ENCODE results near the gene FSD2. TPM values are rescaled to one million over a fixed set of nuclear protein-coding genes. Genes with fewer than 3 reads are reported as not detected.
"Not testable (repeated sequence)": the region's sequence is repeated elsewhere in the genome, so short reads cannot be mapped to it uniquely, and the experiment has no call there.

The FSD2 gene
- total RNA-seq, 1 donor from 2014 or later = 0.13 TPM

DNA sequence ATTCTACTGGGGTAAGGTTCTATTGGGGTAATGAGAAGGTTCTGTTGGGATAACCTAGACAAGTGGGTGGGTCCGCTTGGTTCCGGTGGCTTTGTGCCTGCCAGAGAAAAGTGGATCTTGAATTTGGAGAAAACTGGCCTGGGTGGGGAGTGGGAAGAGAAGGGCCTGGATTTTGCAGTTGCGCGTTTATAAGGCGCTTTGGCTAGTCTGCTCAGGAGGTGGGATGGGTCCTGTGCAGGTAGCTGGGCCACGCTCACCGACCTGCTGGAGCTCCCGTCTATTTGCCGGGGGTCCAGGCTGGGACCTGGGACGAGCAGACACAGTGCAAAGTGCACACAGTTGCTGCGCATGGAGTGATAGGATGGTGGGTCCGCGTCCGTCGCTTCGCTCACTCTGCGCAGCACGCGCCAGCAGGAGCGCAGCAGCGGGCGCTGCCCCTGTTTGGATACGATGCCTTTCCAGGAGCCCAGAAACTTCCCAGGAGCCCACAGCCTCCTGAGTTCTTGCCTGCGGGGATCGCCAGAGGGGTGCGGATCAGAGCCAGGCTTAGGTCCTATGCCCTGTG lies 94.9 kb downstream of the FSD2 start:
- TF ChIP-seq, protein P1, sequence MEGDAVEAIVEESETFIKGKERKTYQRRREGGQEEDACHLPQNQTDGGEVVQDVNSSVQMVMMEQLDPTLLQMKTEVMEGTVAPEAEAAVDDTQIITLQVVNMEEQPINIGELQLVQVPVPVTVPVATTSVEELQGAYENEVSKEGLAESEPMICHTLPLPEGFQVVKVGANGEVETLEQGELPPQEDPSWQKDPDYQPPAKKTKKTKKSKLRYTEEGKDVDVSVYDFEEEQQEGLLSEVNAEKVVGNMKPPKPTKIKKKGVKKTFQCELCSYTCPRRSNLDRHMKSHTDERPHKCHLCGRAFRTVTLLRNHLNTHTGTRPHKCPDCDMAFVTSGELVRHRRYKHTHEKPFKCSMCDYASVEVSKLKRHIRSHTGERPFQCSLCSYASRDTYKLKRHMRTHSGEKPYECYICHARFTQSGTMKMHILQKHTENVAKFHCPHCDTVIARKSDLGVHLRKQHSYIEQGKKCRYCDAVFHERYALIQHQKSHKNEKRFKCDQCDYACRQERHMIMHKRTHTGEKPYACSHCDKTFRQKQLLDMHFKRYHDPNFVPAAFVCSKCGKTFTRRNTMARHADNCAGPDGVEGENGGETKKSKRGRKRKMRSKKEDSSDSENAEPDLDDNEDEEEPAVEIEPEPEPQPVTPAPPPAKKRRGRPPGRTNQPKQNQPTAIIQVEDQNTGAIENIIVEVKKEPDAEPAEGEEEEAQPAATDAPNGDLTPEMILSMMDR (IDR thresholded peaks at IDR 0.05; ENCODE audit: insufficient read depth, low read length, poor library complexity, severe bottlenecking) = no peak
- H3K4me3 ChIP-seq (ENCODE audit: low read depth, low read length) = no peak overlapping the region
- peaks cover 3% of the 10 kb centered on the region for H3K27me3 ChIP-seq (ENCODE audit: control insufficient read depth, insufficient read depth, low read length)
- H3K36me3 ChIP-seq (ENCODE audit: control insufficient read depth, insufficient read depth, low read length) = no peaks in the 10 kb centered on the region
- no peak for DNase-seq (ENCODE audit: low read depth)

DNA sequence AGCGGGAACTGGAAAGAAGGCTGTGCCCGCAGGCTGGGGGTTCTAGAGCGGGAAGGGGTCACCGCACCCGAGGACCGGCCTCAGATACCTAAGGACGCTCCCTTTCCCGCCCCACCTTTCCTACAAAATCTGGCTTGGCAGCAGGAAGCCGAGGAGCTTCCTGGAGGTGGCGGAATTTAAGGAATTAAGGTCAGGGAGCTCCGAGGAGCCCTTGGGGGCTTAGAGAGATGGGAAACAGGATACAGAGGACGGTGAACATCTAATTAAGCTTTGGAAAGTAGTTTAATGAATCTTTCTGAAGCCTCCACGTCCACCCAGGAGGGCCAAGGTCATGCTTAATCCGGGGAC lies 95.7 kb downstream of the FSD2 start:
- H3K36me3 ChIP-seq (ENCODE audit: control insufficient read depth, insufficient read depth, low read length) = no peaks in the 10 kb centered on the region
- H3K4me3 ChIP-seq (ENCODE audit: low read depth, low read length) = peak overlapping the region; percentile 57
- no peak for DNase-seq (ENCODE audit: low read depth)
- H3K27me3 ChIP-seq (ENCODE audit: control insufficient read depth, insufficient read depth, low read length) = peaks cover 3% of the 10 kb centered on the region
- TF ChIP-seq, protein P1 (IDR thresholded peaks at IDR 0.05; ENCODE audit: insufficient read depth, low read length, poor library complexity, severe bottlenecking) = no peak

DNA sequence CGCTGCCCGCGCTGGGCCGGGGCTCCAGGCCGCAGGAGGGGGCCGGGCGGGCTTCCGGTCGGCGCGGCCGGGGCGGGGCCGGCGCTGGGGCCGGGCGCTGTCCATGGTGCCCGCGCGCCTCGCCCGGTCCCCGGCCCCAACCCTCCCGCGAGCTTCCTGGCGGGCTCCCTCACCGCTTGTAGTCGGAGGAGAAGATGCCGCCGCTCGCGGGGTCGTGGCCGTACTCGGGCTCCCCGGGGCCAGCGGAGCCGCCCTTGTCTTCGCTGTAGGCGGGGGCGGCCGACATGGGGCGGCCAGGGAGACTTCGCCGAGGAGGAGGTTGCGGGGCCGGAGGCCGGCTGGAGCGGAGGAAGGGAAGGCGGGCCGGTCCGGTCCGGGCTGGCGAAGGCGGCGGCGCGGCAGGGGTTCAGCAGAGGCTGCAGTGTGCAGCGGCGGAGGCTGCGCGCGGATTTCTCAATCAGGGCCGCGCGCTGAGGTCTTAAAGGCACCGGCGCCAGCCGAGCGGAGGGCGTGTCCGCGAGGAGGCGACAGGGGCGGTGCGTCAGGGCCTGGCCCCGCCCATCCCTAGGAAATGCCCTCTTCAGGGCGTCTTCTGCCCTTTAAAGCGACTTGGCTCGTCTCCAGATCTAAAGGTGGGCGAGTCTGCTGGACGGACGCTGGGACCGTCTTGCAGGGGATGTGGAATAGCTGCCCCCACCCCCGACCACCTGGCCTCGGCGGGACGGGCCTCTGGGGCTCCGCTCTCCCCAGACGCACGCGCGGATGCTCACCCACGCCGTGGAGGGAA lies 96.3 kb downstream of the FSD2 start, which contains the start of gene AP3B2:
TSS of gene AP3B2 (minus strand) at position 455 of the 787 bp plus-strand sequence. CDS start at position 286, 169 bp downstream.
- H3K4me3 ChIP-seq (ENCODE audit: low read depth, low read length) = peak within 1 kb of the TSS; percentile 57

DNA sequence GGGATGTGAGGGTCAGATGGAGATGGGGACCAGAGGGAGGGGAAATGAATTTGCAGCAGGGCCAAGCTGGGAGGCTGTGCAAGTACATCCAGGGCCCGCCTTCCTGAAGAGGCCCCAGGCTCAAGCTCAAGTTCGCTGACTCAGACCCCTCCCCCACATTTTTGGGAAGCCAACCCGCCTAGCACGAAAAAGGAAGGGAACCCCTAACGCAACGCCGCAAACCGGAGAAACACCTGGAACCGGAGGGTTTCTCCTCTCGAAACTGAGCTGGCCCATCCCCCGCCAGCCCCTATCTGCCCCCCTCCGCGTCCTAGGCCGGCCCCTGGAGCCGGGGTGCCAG lies 96.8 kb downstream of the FSD2 start:
- no peak for DNase-seq (ENCODE audit: low read depth)
- Histone ChIP-seq H3K4me3 (ENCODE audit: low read depth, low read length) (peak overlapping the region; percentile 57), H3K36me3 (ENCODE audit: control insufficient read depth, insufficient read depth, low read length) (no peaks in the 10 kb centered on the region), H3K27me3 (ENCODE audit: control insufficient read depth, insufficient read depth, low read length) (peaks cover 3% of the 10 kb centered on the region)
- TF ChIP-seq, protein P1 (IDR thresholded peaks at IDR 0.05; ENCODE audit: insufficient read depth, low read length, poor library complexity, severe bottlenecking) = no peak

More for the DNA sequence above, 96.3 kb downstream of the FSD2 start, which contains the start of gene AP3B2:
- TF ChIP-seq, protein P1 (IDR thresholded peaks at IDR 0.05; ENCODE audit: insufficient read depth, low read length, poor library complexity, severe bottlenecking) = no peak
- DNase-seq (ENCODE audit: low read depth) = peak; percentile 10
- no peaks in the 10 kb centered on the region for H3K36me3 ChIP-seq (ENCODE audit: control insufficient read depth, insufficient read depth, low read length)
- H3K27me3 ChIP-seq (ENCODE audit: control insufficient read depth, insufficient read depth, low read length) = peaks cover 3% of the 10 kb centered on the region

DNA sequence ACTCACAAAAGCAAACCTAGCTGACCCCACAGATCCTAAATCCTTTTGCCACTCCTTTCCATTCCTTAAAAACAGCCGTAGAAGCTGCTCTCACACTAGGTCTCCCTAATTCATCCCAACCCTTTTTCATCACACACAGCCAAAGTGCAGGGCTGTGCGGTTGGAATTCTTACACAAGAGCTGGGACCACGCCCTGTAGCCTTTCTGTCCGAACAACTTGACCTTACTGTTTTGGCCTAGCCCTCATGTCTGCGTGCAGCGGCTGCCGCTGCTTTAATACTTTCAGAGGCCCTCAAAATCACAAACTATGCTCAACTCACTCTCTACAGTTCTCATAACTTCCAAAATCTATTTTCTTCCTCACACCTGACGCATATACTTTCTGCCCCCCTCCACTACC lies 100.0 kb downstream of the FSD2 start:
- H3K36me3 ChIP-seq (ENCODE audit: control insufficient read depth, insufficient read depth, low read length); DNase-seq (ENCODE audit: low read depth); H3K4me3 ChIP-seq (ENCODE audit: low read depth, low read length); H3K27me3 ChIP-seq (ENCODE audit: control insufficient read depth, insufficient read depth, low read length): not testable (repeated sequence)

Other genes with a start within 250 kb of the FSD2 start
- gene CPEB1, start 158.7 kb downstream of the FSD2 start, total RNA-seq = 3.8 and 5.5 TPM in 2 replicates
- gene AP3B2, start 96.2 kb downstream of the FSD2 start, total RNA-seq = 0.54 and 0.75 TPM in 2 replicates
- 5.4 and 6.6 TPM in 2 replicates for gene WHAMM, start 3.6 kb upstream of the FSD2 start, total RNA-seq
- gene HOMER2, start 146.7 kb upstream of the FSD2 start, total RNA-seq = 56.4 and 59.6 TPM in 2 replicates
- gene RAMAC, start 180.1 kb upstream of the FSD2 start, total RNA-seq = 37.2 and 39.2 TPM in 2 replicates
- 9.9 and 21.2 TPM in 2 replicates for gene C15orf40, start 205.6 kb upstream of the FSD2 start, total RNA-seq

All from kidney epithelial cell (primary cell).